ENCODE data around the gene FAM3A.
"Not testable (repeated sequence)": the region's sequence is repeated elsewhere in the genome, so short reads cannot be mapped to it uniquely, and the experiment has no call there.

Gene FAM3A

DNA sequence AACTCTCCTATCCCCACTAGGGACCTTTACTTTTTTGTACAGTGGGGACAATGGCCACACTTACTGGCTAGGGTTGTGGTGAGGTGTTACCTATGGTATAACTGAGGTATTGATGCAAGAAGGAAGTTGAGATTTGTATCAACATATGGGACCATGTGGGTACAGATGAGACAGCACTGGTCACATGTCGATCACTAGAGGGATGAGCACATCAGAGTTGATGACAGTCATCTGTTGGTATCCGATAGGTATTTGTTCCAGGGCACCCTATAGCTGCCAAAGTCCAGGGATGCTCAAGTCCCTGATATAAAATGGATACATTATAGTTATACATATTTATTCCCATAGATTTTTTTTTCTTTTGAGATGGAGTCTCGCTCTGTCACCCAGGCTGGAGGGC lies 13.0 kb downstream of the FAM3A start:
- no peak for DNase-seq

DNA sequence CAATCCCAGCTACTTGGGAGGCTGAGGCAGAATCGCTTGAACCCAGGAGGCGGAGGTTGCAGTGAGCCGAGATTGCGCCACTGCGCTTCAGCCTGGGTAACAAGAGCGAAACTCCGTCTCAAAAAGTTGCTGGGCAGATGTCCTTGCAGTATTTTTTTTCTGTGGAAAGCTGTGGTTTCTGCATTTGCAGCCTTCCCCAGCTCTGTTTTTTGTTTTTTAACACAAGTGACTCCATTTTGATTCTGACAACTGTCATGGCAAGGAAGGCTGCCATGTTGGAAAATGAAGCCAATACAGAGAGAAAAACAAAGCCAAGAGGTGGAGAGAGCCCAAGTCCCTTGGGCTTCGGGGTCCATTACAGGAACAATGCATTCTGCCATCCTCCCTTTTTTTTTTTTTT lies 13.9 kb downstream of the FAM3A start:
- no peak for DNase-seq

- not testable (repeated sequence) for DNase-seq
Measured at GRCh38 chrX:154501423-154501822, 14.6 kb downstream of the FAM3A start.

DNA sequence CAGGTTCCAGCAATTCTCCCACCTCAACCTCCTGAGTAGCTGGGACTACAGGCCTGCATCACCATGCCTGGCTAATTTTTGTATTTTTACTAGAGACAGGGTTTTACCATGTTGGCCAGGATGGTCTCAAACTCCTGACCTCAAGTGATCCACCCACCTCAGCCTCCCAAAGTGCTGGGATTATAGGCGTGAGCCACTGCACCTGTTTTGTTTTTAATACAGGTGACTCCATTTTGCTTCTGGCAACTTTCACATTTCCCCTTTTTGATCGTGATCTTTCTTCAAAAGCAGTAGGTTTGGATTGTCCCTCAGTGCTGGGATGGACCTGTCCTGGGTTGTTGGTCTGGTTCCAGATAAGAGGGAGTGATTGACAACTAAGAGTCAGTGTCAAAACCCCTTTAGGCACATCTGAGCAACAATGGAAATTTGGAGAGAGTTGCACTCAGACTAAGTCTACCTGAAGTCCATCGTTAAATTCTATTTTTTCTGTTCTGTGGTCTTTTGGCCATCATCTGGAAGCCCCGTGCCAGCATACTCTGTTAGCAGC lies 19.4 kb downstream of the FAM3A start:
- DNase-seq: not testable (repeated sequence)

GRCh38 chrX:154495472-154495922 lies 20.5 kb downstream of the FAM3A start:
- no peak for DNase-seq

DNA sequence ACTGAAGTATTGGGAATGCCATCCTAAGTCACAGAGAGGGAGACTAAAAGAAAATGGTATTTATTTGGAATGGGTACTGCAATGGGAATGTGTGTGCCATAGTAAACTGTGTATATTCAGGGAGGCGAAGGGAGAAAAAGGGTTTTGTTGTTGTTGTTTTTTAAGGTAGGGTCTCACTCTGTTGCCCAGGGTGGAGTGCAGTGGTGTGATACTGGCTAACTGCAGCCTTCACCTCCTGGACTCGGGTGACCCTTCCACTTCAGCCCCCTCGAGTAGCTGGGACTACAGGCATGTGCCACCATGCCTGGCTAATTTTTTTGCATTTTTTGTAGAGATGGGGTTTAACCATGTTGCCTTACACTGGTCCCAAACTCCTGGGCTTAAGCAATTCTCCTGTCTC lies 21.3 kb downstream of the FAM3A start:
- no peak for DNase-seq

GRCh38 chrX:154490414-154491083 lies 25.5 kb downstream of the FAM3A start, which contains the start of gene SLC10A3:
TSS of gene SLC10A3 (minus strand) at chrX:154490629. CDS start at chrX:154488940, 1,689 bp downstream.
- DNase-seq: peak; percentile 96

DNA sequence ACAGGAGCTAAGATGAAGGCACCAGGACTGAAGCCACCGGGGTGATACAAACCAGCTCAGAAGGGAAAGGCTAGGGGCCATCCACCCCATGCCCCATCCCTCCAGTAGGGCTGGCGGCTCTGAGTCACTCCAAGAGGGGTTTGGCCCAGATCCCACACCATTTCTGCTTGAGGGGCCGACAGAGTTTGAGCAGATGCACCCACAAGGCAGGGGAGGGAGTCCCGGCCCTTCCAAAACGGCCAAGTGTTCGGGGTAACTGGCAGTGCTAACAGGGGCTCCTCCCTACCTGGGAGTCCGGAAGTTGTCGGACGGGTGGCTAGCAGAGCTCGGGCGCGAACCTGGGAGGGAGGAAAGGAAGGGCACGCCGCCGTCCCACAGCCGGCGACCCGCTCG lies 26.0 kb downstream of the FAM3A start:
- no peak for DNase-seq

DNA sequence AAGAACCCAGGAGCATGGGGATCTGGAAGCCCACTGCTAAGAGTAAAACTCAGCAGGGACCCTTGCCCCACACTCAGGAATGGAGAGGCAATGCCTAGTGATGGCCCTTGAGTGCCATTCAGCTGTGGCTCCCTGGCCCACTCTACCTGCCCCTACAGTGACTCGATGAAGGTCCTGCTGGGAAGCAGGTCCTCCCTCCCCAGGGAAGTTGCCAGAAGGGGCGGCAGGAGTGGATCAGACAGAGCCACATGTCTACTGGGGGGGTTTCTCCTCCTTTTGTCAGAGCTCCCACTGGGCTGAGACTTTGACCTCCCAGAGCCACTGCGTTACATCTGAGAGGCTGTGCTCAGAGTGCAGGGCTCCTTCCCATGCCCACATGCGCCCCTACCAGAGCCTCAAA lies 26.9 kb downstream of the FAM3A start:
- DNase-seq: no peak

GRCh38 chrX:154488336-154489075 lies 27.5 kb downstream of the FAM3A start:
- DNase-seq: no peak

- DNase-seq: no peak
Measured at GRCh38 chrX:154487518-154488290, 28.3 kb downstream of the FAM3A start.

DNA sequence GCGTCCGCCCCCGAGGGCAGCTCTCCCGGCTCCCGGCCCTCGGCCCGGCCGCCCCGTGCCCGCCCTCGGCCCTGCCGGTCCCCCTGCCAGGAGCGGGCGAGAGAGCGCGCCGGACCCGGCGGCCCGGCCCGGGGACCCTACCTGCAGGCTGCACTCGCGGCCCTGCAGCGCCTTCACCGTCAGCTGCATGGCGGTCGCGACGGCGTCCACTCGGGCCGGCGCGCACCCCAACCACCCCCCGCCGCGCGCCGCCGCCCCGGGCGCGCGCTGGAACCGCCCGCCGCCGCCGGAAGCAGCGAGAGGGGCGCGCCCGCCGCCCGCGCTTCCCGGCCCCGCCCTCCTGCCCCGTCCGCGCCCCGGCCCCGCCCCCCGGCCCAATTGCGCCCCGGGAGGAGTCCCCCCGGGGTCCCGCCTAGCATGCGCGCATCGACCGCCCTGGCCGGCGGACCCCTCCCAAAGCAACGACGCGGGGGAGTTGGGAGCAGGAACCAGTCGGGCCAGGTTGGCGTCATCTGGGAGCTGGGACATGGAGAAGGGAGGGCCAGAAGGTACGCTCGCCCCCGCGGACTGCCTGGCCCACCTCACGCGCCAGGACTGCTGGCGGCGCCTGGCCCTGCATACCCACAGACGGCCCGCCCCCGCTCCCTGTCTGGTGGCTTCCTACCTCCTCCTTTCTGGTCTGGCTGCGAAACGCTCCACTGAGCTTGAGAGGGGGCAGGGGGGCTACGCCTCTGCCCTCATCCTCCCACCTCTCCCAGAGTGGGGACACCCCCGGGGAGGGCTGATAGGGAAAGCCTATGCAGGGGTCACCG lies 29.4 kb downstream of the FAM3A start, which contains the start of gene UBL4A:
UBL4A (minus strand) TSS at position 220 of the 812 bp plus-strand sequence; CDS start at position 189, 31 bp downstream.
- peak; percentile 72 for DNase-seq

DNA sequence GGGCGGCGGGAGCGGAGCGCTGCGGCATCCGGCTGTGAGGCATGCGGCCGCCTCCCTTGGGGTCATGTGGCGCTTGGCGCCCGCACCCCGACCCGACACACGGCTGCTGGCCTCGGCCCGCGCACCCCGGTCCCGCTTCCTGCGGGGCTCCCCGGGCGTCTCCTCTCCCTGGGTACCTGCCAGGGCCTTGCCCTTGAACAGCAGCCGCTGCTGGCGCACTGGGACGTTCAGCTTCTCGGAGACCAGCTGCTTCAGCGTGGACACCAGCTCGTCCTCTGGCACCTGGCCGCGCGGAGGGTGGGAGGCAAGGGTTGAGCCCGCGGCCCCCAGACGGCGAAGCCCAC lies 30.0 kb downstream of the FAM3A start:
- no peak for DNase-seq

- no peak for DNase-seq
Measured at GRCh38 chrX:154485150-154486051, 30.6 kb downstream of the FAM3A start.

GRCh38 chrX:154484255-154485149 lies 31.5 kb downstream of the FAM3A start:
- no peak for DNase-seq

- no peak for DNase-seq
Measured at GRCh38 chrX:154483325-154483724, 32.7 kb downstream of the FAM3A start.

DNA sequence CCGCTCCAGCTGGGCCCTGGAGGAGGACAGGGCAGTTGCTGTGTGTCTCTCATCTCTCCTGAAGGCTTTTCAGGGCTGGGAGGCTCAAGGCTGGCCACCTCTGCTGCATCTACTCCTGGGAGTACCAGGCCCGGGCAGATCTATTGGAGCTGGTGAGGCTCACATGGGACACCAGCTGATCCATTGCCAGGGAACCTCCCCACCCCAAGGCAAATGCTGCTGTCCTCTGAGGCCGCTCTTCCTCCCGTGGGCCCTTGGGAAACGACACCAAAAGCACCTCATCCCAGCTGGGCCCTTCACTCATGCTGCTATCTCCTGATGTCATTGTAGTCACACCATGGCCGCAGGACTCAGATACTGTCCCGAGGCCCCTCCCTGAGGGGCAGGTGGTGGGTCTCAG lies 33.2 kb downstream of the FAM3A start:
- DNase-seq: no peak

- no peak for DNase-seq
Measured at GRCh38 chrX:154481911-154482601, 34.0 kb downstream of the FAM3A start.

DNA sequence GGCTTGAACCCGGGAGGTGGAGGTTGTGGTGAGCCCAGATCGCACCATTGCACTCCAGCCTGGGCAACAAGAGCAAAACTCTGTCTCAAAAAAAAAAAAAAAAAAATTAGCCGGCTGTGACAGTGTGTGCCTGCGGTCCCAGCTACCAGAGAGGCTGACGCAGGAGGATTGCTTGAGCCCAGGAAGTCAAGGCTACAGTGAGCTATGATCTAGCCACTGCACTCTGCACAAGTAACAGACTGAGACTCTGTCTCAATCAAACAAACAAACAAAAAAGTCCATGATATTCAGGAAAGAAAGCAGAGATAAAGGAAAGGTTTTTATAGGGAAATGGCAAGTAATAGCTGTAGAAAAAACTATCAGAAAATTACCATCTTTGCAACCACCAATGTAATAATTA lies 34.8 kb downstream of the FAM3A start:
- DNase-seq: no peak
